ENCODE data around the gene POC1A. TPM values are rescaled to one million over a fixed set of nuclear protein-coding genes. Genes with fewer than 3 reads are reported as not detected.

The POC1A gene
- polyA plus RNA-seq, 1 donor (not counting 4 experiments of a cell fraction or from before 2014, with no cell fraction given) = 11.5 TPM

DNA sequence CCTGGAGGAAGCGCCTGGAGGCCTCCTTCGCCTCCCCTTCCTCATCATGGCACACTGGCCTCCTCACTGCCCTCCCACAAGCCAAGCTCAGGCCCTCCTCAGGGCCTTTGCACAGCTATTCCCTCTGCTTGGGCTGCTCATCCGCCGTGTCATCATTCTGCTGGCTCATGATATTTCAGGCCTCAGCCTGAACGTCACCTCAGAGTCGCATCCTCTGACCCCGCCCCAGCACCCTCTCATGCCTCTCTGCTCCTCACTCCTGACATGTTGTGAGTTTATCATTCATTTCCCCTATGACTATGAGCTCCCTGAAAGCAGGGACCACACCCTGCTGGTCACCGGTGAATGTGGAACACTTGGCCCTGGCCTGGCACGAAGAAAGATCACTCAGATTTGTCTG lies 20.7 kb upstream of the POC1A start:
- Histone ChIP-seq H3K4me1 (ENCODE audit: control insufficient read depth, extremely low read depth, insufficient read depth, low read length) (peaks cover 12% of the 10 kb centered on the region), H3K4me3 (ENCODE audit: control insufficient read depth in 2 of 3, extremely low read depth in 1 of 3, insufficient read depth in 2 of 3, low read depth in 1 of 3, low read length in 3 of 3) (no peak overlapping the region), H3K36me3 (ENCODE audit: control insufficient read depth in 2 of 2, extremely low read depth in 1 of 2, insufficient read depth in 2 of 2, low read length in 2 of 2) (no peaks in the 10 kb centered on the region), H3K79me2 (ENCODE audit: control insufficient read depth, insufficient read depth, low read length) (no peaks in the 10 kb centered on the region), H3K27me3 (ENCODE audit: control insufficient read depth, extremely low read depth, insufficient read depth, low read length) (no peaks in the 10 kb centered on the region), H3K9me1 (ENCODE audit: control insufficient read depth, extremely low read depth, insufficient read depth, low read length) (no peaks in the 10 kb centered on the region), H3K9me3 (ENCODE audit: control insufficient read depth, low read depth, low read length) (no peaks in the 10 kb centered on the region), H4K20me1 (ENCODE audit: control insufficient read depth, extremely low read depth, insufficient read depth, low read length) (no peaks in the 10 kb centered on the region), H2AFZ (ENCODE audit: control insufficient read depth, low read length) (no peak overlapping the region), H3K27ac (ENCODE audit: control insufficient read depth, insufficient read depth, low read length) (no peak overlapping the region), H3K4me2 (ENCODE audit: control insufficient read depth, extremely low read depth, insufficient read depth, low read depth, low read length) (no peak overlapping the region), H3K9ac (ENCODE audit: control insufficient read depth, extremely low read depth, insufficient read depth, low read length) (no peak overlapping the region)
- FAIRE-seq = no peak
- DNase-seq (ENCODE audit: low read depth, low spot score) = no peak
- TF ChIP-seq, protein P1, sequence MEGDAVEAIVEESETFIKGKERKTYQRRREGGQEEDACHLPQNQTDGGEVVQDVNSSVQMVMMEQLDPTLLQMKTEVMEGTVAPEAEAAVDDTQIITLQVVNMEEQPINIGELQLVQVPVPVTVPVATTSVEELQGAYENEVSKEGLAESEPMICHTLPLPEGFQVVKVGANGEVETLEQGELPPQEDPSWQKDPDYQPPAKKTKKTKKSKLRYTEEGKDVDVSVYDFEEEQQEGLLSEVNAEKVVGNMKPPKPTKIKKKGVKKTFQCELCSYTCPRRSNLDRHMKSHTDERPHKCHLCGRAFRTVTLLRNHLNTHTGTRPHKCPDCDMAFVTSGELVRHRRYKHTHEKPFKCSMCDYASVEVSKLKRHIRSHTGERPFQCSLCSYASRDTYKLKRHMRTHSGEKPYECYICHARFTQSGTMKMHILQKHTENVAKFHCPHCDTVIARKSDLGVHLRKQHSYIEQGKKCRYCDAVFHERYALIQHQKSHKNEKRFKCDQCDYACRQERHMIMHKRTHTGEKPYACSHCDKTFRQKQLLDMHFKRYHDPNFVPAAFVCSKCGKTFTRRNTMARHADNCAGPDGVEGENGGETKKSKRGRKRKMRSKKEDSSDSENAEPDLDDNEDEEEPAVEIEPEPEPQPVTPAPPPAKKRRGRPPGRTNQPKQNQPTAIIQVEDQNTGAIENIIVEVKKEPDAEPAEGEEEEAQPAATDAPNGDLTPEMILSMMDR (optimal IDR thresholded peaks at IDR 0.05 in 1 of 3, IDR thresholded peaks at IDR 0.05 in 1 of 3, conservative IDR thresholded peaks at IDR 0.05 in 1 of 3; ENCODE audit: extremely low read depth in 1 of 3, insufficient read depth in 2 of 3, low read length in 3 of 3) = no peak
- no peak for TF ChIP-seq EZH2 (IDR thresholded peaks at IDR 0.05; ENCODE audit: low read length)
- dilution Hi-C loops (cut with MboI; ENCODE audit: extremely low pct_ligation_motif_present, low sequenced_read_pairs) = no loop called here

DNA sequence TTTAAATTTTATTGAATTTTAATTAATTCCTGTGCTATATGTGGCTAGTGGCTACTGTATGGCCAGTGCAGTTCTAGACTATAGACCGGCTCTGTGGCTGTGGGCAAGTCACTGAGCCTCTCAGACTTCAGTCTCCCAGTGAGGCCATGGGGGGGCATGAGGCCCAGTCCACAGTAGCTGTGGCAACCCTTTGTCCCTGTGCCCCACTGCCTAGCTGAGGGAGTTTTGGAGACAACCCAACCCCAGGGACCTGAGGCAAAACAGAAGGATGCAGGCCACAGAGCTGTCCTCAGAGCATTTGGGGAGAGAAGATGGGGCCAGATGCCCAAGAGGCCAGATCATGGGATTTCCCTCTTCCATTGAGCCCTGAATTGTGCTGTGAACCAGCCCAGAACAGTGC lies 18.9 kb upstream of the POC1A start:
- Histone ChIP-seq H4K20me1 (ENCODE audit: control insufficient read depth, extremely low read depth, insufficient read depth, low read length) (no peaks in the 10 kb centered on the region), H3K79me2 (ENCODE audit: control insufficient read depth, insufficient read depth, low read length) (no peaks in the 10 kb centered on the region), H3K36me3 (ENCODE audit: control insufficient read depth in 2 of 2, extremely low read depth in 1 of 2, insufficient read depth in 2 of 2, low read length in 2 of 2) (no peaks in the 10 kb centered on the region), H3K9me3 (ENCODE audit: control insufficient read depth, low read depth, low read length) (no peaks in the 10 kb centered on the region), H3K27me3 (ENCODE audit: control insufficient read depth, extremely low read depth, insufficient read depth, low read length) (no peaks in the 10 kb centered on the region), H3K4me2 (ENCODE audit: control insufficient read depth, extremely low read depth, insufficient read depth, low read depth, low read length) (no peak overlapping the region), H3K4me1 (ENCODE audit: control insufficient read depth, extremely low read depth, insufficient read depth, low read length) (peaks cover 12% of the 10 kb centered on the region), H3K4me3 (ENCODE audit: control insufficient read depth in 2 of 3, extremely low read depth in 1 of 3, insufficient read depth in 2 of 3, low read depth in 1 of 3, low read length in 3 of 3) (no peak overlapping the region), H3K9ac (ENCODE audit: control insufficient read depth, extremely low read depth, insufficient read depth, low read length) (no peak overlapping the region), H3K9me1 (ENCODE audit: control insufficient read depth, extremely low read depth, insufficient read depth, low read length) (no peaks in the 10 kb centered on the region), H3K27ac (ENCODE audit: control insufficient read depth, insufficient read depth, low read length) (no peak overlapping the region), H2AFZ (ENCODE audit: control insufficient read depth, low read length) (no peak overlapping the region)
- DNase-seq (ENCODE audit: low read depth, low spot score) (no peak), FAIRE-seq (no peak)
- TF ChIP-seq EZH2 (IDR thresholded peaks at IDR 0.05; ENCODE audit: low read length) = no peak
- TF ChIP-seq, protein P1 (optimal IDR thresholded peaks at IDR 0.05 in 1 of 3, IDR thresholded peaks at IDR 0.05 in 1 of 3, conservative IDR thresholded peaks at IDR 0.05 in 1 of 3; ENCODE audit: extremely low read depth in 1 of 3, insufficient read depth in 2 of 3, low read length in 3 of 3) = no peak
- dilution Hi-C loops (cut with MboI; ENCODE audit: extremely low pct_ligation_motif_present, low sequenced_read_pairs) = no loop called here

All from keratinocyte (primary cell).